HG03469 (cell line): ENCODE results near the gene CELF6.

Experiments used
- ATAC-seq: cut with Tn5 transposase; IDR thresholded peaks from one replicate; pipeline ENCODE4 v1.9.1; 2021; ENCODE audit warnings: mild to moderate bottlenecking, moderate library complexity, moderate number of reproducible peaks; ENCODE audit not compliant: unreplicated experiment

The CELF6 gene

DNA sequence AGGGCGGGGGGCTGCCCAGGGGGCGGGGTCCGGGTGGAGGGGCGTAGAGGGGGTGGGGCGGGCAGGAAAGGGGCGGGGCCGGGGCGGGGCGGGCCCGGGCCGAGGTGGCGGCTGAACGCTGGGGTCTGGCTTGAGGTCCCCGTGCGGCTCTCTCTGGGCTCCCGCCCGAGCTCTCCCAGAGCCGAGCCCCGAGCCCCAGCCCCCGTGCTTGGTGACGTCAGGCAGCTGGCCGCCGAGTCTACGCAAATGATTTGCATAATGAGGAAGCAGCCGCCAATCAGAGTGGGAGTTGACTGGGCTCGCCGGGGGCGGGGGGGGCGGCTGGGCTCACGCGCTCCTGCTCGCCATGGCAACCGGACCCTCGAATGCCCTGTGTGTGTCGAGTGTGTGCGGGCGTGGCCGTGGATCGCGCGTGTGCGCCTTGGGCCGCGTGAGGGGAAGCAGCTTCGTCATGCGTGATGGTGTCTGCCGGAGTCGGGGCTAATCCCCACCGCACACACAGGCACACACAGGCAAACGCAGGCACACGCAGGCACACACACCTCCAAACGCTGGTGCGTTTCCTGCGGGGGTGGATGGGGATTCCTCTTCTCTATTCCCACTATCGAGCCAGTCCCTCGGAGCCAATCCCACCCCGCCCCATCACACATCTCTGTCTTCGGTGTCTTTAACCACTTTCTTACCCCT lies at the start of gene CELF6:
Gene CELF6 (minus strand): TSS at position 173 of the 687 bp plus-strand sequence. CDS start 283 bp downstream, outside the sequence.
- ATAC-seq: no peak

DNA sequence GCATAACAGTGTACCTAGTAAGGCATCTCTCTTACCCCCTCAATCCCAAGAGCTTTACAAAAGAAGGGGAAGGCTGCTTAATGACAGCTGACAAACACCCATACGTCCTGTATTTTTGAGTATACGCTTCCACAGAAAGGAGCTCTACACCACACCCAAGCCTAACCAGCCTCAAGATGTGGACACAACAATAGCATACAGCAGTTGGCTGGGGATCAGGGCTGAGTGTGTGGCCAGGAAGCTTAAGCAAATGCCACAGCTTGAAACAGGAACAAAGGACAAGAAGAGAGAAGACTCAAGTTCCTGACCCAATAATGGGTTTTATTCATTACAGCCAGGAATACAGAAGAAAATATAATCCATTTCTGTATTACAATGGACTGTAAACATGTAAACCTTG lies 48.9 kb upstream of the CELF6 start:
- ATAC-seq: no peak

DNA sequence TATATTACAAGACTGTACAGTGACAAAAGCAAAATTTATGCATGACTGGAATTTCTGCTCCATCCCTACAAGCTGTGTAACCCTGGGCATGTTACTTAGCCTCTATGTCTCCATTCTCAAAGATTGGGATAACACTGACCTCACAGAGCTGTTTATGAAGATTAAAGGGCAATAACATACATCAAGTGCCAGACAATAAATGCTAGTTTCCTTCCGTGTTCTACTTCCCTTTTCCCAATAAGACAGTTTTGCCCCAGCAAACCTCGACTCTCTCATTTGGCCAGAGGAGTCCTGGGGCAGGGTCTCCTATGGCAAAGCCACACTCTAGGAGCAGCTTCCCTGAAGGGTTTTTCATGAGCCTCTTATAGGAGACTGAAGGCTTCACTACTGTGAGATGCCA lies 48.4 kb upstream of the CELF6 start:
- no peak for ATAC-seq

DNA sequence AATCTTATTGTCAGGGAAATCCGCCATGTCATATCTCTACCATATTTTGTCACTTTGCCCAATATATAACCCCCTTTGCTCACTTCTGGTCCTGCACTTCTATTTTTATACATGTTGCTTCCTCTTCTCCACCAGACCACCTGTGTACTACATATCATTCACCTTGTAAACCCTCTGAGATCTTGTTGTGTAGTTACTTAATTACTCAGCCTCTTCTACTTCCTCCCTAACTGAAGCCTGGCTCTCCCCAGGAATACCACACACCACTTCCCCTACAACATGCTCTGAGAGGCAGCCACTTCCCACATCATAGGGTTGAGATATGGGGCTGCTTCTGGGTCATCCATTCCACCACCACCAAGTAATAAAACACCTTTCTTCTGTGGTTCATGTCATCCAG lies 45.9 kb upstream of the CELF6 start:
- ATAC-seq: no peak

DNA sequence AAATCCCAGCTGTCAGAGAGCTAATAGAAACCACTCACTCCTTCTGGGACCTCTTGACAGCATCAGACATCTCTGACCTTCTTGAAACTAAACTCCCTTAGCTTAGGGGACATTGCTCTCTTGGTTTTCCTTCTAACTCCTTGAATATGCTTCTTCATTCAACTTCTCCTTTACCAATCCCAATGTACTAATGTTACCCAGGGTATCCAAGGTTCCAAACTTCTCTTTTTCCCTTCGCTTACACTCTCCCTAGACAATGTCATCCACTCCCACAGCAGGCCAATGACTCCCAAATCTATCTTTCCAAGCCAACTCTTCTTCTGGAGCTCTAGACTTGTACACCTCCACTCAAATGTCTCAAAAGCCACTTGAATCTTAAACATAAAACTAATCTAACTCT lies 41.2 kb upstream of the CELF6 start:
- ATAC-seq: no peak

DNA sequence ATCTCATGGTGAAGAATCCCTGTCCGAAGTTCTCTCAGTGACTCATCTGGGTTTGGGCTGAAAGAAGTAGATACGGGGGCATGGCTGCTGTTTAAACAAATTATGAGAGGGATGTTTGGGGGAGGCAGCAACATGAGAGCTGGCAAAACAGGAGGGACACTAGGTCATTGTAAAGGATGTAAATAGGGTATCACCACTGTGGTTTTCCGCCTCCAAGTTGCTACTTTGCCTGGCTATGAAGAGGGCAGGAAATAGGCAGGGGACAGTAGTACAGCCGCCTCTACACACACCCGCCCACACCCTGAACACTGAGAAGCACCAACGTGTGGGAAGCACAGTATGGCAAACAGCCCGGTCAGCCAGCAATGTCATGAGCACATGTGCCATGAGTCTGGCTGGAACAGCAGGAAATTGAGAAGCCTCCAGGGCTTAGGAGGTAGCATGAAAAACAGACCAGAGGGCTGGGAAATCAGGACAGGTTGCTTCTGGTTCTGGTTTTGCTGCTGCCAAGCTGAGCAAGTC lies 38.8 kb upstream of the CELF6 start:
- no peak for ATAC-seq

DNA sequence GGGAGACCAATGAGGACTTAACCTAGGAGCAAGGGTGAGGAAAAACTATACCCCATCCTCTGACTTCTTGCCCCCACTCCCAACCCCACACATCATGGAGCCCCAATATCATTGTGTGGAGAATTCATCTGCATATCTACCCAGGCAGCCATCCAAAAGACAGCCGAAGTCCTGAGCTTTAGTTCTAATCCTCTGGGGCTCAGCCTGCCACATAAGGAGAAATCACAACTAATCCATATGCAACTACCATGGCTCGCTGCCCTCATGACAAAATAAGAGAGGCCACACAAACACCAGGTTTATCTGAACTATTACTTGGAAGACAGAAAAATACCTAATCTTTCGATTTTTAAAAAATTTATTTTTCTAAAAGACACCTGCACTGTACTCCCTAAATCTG lies 38.2 kb upstream of the CELF6 start:
- ATAC-seq: no peak

DNA sequence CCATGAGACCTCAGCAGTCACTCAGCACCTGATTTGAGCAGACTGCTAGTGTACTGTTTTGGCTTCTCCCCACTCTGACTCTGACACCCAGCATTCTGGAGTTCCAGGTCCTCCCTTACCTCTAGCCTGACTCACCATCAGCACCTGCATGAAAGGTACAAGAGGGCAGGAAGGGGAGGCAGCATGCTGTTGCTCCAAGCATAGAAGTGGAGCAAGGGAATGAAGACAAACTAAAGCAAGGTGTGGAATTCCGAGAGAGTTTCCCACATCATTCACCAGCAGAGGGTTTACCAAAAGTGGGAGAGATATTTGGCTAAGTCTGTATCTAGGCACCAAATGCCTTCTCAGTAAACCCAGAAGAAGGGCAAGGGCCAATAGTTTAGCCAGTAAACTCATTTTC lies 34.5 kb upstream of the CELF6 start:
- ATAC-seq: no peak

DNA sequence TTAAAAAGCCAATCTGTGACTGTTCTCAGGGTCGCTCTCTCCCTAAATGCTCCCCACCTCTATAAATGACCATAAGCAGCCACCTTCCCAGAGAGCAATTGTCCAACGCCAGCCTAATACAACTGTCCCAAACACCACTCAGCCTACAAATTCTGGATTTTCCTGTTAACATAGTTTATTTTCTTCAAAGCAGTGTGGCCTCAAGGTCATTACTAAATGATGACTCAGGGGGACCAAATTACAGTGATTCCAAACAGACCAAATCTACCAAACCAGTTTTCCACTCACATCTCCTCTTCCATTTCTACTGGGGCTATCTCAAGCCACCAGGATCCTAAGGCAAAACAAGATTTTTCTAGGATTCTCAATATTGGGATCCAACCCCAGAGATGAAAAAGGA lies 33.3 kb upstream of the CELF6 start:
- ATAC-seq: no peak

DNA sequence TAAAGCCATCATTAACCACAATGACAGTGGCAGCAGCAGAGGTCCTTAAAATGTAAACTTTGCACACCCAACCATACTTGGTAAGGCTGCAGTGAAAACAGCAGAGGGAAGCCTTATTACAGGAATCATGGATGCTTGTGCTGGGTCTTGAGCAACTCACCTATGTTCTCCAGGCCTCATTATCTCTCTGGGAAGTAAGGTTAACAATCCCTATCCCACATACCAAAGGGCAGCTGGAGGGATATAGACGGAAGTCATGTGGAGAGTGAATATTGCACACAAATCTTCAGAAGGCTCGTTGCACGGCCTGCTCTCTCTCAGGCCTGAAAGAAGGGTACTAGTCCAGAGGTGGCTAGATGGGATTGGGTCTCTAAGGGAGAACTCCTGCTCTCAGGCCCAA lies 25.8 kb upstream of the CELF6 start:
- ATAC-seq: no peak

DNA sequence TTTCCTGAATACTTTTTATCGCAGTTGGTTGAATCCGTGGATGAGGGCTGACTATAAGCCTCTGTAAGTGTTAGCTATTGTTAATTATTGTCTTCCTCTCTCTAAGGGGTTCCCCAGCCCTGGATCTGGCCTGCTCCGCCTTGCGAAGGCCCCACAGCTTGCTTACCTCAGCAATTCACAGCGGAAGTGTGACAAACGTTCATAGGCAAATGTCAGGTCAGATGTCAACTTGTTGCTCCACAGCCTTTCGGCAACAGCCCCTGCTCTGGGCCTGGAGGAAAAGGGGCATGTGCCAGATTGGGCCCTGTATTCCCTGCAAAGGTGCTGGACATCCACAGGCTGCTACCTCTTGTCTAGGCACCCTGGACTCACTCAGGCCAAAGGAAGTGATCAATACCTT lies 25.3 kb upstream of the CELF6 start:
- no peak for ATAC-seq

DNA sequence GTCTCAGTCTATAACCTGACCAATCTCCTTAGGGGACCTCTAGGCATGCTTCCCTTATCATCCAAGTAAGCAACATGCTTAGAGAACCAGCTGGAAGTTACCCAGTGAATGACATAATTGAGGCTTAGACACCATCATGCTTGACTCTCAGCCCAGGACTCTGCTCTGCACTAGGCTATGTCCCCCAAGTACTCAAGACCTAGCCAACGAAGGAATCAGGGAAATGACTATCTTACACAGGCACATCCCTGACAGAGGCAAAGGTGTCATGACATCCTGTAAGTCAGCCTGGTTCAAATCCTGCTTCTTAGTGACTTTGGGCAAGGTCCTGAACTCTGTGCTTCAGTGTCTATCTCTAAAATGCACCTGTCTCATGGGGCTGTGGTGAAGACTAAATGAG lies 24.6 kb upstream of the CELF6 start:
- no peak for ATAC-seq

DNA sequence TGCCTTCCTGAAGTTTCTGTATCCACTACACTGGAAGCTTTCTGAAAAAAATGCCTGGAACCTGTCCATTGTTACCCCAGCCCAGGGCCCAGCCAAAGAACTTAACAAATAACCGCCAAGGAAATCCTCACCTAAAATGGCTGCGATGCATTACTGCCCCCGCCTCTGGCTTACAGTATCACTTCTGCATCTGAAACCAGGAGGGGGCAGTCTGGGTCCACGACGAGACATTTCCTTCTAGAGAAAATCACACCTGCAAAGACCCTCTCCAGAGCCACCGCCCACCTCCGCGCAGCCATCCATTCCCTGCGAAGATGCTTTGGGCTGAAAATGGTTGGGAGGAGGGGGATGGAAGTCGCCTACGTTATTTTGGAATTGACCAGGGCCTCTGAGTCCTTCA lies 22.4 kb upstream of the CELF6 start:
- ATAC-seq: no peak

DNA sequence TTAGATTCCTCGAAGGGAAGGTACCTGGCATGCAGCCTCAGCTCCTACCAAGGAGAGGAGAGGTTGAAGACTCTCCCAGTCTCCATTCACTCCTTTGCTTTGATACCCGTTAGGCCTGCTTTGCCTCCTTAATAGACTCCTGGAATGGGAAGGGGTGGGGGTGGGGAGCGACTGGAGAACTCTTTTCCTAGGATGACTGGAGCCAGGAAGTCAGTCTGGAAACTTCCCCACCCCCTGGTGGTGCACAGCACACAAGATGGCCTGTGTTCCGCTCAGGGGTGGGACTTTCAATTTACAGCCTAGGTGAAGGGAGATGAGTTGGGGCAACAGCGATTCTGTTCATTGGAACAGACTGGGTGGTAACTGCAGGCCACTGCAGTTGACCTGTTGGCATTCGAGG lies 21.4 kb upstream of the CELF6 start:
- no peak for ATAC-seq

DNA sequence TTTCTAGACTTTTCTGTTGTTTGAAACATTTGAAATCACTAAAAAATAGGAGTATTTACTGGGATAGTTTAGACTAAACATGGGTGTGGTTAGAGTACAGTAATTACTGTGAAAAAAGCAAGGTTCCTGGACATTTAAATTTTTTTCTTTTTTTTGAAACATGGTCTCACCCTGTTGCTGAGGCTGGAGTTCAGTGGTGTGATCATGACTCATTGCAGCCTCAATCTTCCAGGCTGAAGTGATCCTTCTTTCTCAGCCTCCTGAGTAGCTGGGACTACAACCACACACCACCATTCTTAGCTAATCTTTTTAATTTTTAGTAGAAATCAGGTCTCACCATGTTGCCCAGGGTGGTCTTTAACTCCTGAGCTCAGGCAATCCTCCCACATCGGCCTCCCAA lies 20.4 kb upstream of the CELF6 start:
- ATAC-seq: no peak

DNA sequence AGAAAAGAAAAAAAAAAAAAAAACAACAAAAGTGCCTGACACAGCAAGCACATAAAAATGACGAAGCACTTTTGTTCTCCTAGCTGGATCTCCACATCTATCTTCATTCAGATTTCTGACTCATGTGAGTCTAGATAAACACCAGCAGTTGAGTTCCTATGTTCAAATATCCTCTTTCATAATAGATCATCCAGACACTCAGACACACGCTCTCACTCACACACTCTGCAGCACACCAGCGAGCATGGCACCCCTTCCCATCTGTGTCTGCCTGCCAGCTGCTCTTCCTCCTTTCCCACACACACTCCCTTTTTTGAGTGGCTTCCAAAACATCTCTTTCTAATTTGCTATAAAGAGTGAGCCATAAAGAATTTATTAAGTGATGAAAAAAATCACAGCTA lies 19.8 kb upstream of the CELF6 start:
- ATAC-seq: no peak

DNA sequence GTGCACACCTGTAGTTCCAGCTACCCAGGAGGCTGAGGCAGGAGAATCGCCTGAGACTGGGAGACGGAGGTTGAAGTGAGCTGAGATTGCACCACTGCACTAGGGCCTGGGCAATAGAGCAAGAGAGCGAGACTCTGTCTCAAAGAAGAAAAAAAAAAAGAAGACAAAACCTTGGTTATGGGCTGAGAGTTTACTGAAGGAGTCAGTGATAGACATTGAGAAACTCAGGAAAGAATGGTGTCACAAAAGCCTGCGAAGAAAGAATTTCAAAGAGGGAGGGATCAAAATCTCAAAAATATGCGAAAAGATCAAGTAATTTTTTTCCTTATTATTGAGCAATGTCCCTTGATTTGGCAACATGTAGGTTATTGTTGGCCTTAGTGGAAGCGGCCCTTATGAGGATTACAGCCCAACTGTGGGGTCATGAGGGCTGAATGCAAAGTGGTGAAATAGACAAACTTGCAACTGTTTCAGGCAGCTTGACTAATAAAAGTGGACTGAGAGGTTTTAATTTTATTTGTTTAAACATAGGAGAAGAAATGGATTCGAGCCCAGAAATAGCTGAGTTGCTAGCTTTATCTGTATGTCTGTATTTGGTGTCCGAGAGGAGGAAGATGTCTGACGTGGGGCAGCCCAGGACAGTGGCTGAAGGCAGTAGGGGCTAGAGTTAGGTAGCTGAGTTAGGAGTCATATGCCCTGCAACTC lies 18.8 kb upstream of the CELF6 start:
- ATAC-seq: no peak

DNA sequence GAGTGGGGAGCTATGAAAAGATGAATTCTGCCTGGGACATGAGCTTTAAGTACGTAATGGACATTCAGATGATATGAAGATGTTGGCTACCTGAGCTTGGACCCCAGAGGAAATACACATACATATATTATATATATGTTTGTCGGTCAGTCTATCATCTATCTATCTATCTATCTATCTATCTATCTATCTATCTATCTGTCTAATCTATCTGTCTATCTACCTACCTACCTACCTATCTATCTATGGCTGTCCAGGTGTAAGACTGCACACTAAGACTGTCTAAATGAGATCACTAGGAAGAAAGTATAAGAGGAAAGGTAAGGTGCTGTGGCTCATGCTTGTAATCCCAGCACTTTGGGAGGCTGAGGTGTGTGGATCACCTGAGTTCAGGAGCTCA lies 18.2 kb upstream of the CELF6 start:
- ATAC-seq: no peak

DNA sequence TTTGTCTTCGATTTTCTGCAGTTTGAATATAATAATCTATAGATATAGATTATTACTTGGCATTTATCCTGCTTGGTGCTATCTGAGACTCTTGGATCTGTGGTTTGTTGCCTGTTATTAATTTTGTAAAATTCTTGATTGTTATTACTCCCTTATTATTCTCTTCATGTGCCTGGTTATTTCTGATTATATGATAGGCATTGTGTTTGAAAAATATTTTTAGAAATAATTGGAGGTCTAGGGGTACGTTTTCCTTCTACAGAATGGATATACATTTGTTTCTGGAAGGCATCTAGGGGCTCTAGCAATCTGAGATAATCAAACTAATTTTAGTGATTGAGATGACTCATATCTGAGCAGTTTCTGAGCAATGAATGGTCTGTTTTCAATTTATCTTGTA lies 14.9 kb upstream of the CELF6 start:
- ATAC-seq: no peak

DNA sequence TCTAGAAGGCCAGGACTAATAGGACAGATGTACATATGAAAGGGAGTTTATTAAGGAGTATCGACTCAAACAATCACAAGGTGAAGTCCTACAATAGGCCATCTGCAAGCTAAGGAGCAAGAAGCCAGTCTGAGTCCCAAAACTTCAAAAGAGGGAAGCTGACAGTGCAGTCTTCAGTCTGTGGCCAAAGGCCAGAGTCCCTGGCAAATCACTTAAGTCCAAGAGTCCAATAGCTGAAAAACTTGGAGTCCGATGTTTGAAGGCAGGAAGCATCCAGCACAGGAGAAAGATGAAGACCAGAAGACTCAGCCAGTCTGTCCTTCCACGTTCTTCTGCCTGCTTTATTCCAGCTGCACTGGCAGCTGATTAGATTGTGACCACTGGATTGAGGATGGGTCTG lies 11.1 kb upstream of the CELF6 start:
- ATAC-seq: no peak

DNA sequence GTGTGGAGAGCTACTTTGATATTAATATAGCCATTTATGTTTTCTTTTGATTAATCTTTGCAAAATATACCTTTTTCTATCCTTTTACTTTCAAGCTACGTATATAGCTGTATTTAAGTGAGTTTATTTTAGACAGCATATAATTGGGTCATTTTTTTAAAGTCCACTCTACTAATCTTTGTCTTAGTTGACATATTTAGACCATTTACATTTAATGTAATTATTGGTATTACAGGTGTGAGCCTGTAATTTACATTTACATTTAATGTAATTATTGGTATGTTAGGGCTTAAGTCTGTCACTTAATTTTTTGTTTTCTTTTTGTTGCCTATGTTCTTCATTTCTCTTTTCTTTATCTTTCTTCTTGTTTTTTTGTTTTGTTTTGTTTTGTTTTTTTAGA lies 3.8 kb upstream of the CELF6 start:
- no peak for ATAC-seq

DNA sequence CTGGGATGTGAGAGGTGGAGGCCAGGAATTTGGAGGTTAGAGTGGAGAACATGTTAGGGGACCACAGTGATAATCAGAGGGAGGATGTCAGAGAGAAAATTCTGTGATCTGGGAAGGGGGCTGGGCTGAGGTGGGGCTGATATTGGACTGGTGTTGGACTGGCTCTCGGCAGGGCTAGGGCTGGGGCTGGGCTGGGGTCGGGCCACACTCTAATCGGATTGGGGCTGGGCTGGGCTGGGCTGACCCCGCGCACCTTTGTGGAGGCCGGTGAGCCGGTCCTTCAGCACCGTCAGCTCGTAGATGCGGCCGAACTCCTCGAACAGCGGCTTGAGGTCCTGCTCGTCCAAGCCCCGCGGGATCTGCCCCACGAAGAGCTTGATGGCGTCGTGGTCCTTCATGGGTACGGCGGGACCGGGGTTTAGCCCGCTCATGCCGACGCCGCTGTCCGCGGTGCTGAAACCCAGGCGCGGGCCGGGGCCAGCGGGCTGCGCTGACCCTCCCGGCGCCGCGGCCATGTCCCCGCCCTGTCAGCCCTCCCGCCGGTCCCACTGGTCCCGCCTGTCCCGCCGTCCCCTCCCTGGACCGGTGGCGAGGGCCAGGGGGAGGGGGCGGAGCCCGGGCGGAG lies 485 bp downstream of the CELF6 start:
- ATAC-seq: no peak
